Lung (tissue), 12 donors: ENCODE data around the gene PCIF1. TPM values are rescaled to one million over a fixed set of nuclear protein-coding genes. Genes with fewer than 3 reads are reported as not detected.

ENCODE experiments used
- ATAC-seq: fragments of 200-7000 bp; cut with Tn5 transposase; one replicate; pipeline ENCODE4 v1.9.1; 2020; ENCODE audit warnings: moderate number of reproducible peaks; ENCODE audit not compliant: insufficient read depth, low FRiP score
- DNase-seq, 3 donors: peaks; one replicate each; pipeline ENCODE4 v3.0.0-alpha.2; 2013 to 2017
- H3K27ac ChIP-seq, 2 donors: one replicate each; pipeline ENCODE4 v1.5.1; 2013; ENCODE audit warnings: mild to moderate bottlenecking in 2 of 2, moderate library complexity in 2 of 2, control low read depth in 1 of 2, inconsistent platforms in 1 of 2, low read depth in 1 of 2, low read length in 1 of 2
- H3K27me3 ChIP-seq, 3 donors: one replicate each; pipeline ENCODE4 v1.5.1; 2013; ENCODE audit warnings: low read length in 2 of 3; ENCODE audit not compliant: control insufficient read depth in 3 of 3, insufficient read depth in 3 of 3
- H3K36me3 ChIP-seq, 4 donors: one replicate each; pipeline ENCODE4 v1.5.1; 2013; ENCODE audit warnings: low read length in 4 of 4, mild to moderate bottlenecking in 1 of 4, moderate library complexity in 1 of 4; ENCODE audit not compliant: control insufficient read depth in 4 of 4, insufficient read depth in 4 of 4
- H3K4me1 ChIP-seq, 5 donors: one replicate each; pipeline ENCODE4 v1.5.1; 2013; ENCODE audit warnings: low read length in 5 of 5, mild to moderate bottlenecking in 2 of 5, moderate library complexity in 1 of 5; ENCODE audit not compliant: control insufficient read depth in 5 of 5, insufficient read depth in 5 of 5
- H3K4me3 ChIP-seq: one replicate; pipeline ENCODE4 v1.5.1; 2013; ENCODE audit warnings: mild to moderate bottlenecking, control low read depth, moderate library complexity
- H3K9ac ChIP-seq, 2 donors: one replicate each; pipeline ENCODE4 v1.5.1; 2013; ENCODE audit warnings: low read length in 2 of 2, control low read depth in 1 of 2; ENCODE audit not compliant: insufficient read depth in 1 of 2
- H3K9me3 ChIP-seq, 4 donors: one replicate each; pipeline ENCODE4 v1.5.1; 2013; ENCODE audit warnings: low read length in 3 of 4, mild to moderate bottlenecking in 1 of 4, moderate library complexity in 1 of 4; ENCODE audit not compliant: control insufficient read depth in 4 of 4, insufficient read depth in 3 of 4
- WGBS, 2 donors: extraction: QIAGEN DNeasy Blood & Tissue Kit; methylation state at CpG; one replicate each; pipeline ENCODE4 v1.1.7; 2013; 5-methylcytosine and 5-hydroxymethylcytosine counted together
- polyA plus RNA-seq, 2 donors: library from polyadenylated mRNA; stranded (reverse); fragments of 200-250 nt; gene quantifications; one replicate each; pipeline ENCODE4 v1.2.1, GENCODE V29; 2013
- total RNA-seq, 2 donors: library from RNA; depleted of rRNA in 1 of 2; stranded (reverse); fragments of >200 nt in 1 of 2; gene quantifications; one replicate each; pipeline ENCODE4 v1.2.1, GENCODE V29; 2014 to 2021
- TF ChIP-seq, protein P1 (sequence below): IDR thresholded peaks from 2 replicates; pipeline ENCODE4 v1.5.1; 2012; ENCODE audit warnings: mild to moderate bottlenecking; ENCODE audit errors: control extremely low read depth, extremely low read depth
- donor health status: control.
- donor health status: control.
- donor health status: Bipolar disorder and iron deficiency.
- donor health status: healthy.
- donor health status: DM: yes; HTN: yes; CAD: no.

PCIF1 gene
- total and polyA plus RNA-seq, 4 donors = 27.7 to 48.1 (median 32.0) TPM

DNA sequence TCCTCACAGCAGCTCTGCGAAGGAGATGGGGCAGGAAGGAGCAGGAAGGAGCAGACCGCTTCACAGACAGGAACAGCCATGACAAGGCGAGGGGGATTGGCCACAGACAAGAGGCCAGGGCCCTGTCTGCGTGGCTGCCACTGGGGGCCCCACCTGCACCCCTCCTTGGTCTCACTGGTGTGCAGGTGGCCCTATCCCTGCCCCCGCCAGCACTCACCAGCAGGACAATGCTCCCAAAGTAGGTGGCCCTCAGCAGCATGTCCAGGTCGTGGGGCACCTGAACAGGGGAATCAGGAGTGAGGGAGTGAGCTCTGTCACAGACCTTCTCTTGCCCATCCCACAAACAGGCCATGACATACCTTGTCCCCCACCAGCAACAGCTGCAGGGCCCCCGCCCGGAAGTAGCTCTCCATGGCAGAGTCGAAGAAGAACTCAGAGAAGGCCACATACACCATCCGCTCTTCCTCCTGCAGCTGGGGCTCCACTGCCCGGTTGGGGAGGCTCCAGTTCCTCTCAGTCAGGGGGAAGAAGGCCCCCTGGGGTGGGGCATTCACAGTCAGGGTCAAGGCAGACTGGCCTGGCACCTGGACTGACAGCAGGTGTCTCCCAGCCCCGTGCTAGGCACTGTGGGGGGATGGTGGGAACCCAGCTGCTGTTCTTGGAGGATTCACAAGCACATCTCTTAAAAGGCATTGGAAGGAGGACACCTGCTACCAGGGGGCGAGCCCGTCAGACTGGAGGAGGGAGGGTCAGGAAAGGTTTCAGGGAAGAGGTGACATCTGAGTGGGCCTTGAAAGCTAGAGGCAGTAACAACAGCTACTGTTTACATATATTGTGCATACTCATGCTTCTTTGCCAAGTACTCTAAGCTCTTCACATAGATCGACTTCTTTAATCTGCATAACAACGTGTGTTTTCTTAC is 29.6 kb upstream of the PCIF1 start:
- H3K27ac ChIP-seq = peak overlapping the region in 1 of 2 donors; percentile 3
- ATAC-seq (no peak), DNase-seq (no peak)
- H3K9ac ChIP-seq = no peak overlapping the region
- TF ChIP-seq, protein P1, sequence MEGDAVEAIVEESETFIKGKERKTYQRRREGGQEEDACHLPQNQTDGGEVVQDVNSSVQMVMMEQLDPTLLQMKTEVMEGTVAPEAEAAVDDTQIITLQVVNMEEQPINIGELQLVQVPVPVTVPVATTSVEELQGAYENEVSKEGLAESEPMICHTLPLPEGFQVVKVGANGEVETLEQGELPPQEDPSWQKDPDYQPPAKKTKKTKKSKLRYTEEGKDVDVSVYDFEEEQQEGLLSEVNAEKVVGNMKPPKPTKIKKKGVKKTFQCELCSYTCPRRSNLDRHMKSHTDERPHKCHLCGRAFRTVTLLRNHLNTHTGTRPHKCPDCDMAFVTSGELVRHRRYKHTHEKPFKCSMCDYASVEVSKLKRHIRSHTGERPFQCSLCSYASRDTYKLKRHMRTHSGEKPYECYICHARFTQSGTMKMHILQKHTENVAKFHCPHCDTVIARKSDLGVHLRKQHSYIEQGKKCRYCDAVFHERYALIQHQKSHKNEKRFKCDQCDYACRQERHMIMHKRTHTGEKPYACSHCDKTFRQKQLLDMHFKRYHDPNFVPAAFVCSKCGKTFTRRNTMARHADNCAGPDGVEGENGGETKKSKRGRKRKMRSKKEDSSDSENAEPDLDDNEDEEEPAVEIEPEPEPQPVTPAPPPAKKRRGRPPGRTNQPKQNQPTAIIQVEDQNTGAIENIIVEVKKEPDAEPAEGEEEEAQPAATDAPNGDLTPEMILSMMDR = no peak
- no peaks in the 10 kb centered on the region for H3K9me3 ChIP-seq
- H3K27me3 ChIP-seq = no peaks in the 10 kb centered on the region
- 68 to 78% methylated on average over 16 of the region's 16 CpGs for WGBS, 2 donors
- H3K4me1 ChIP-seq = peaks cover 0 to 2% (median 0%) of the 10 kb centered on the region in 5 donors
- H3K4me3 ChIP-seq = no peak overlapping the region
- peaks cover 0 to 18% (median 8%) of the 10 kb centered on the region in 4 donors for H3K36me3 ChIP-seq

DNA sequence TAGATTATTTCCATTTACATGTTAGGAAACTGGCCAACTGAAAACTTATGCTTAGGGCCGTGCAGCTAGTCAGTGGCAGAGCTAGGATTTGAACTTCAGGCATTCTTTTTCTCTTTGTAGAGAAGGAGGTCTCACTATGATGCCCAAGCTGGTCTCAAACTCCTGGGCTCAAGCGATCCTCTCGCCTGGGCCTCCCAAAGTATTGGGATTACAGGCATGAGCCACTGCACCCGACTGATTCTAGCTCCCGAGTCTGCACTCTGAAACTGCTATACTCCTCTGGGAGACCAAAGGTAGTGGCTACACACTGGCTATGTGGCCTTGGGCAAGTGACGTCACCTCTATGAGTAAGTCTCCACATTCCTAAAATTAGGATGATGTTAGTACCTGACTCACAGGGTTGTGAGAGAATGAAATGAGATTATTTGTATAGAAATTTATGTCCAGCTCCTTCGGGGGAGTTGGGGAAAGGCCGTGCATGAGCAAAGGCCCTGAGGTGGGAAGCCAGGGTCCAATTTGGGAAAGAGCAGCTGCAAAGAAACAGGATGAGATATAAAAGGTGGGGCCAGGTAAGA is 28.9 kb upstream of the PCIF1 start:
- TF ChIP-seq, protein P1 = no peak
- Histone ChIP-seq H3K27me3 (no peaks in the 10 kb centered on the region), H3K4me1 (peaks cover 0 to 2% (median 0%) of the 10 kb centered on the region in 5 donors), H3K27ac (no peak overlapping the region), H3K9ac (no peak overlapping the region), H3K36me3 (peaks cover 0 to 15% (median 8%) of the 10 kb centered on the region in 4 donors), H3K4me3 (no peak overlapping the region), H3K9me3 (no peaks in the 10 kb centered on the region)
- 89 to 94% methylated on average over 8 of the region's 8 CpGs for WGBS, 2 donors
- ATAC-seq = no peak
- DNase-seq = no peak

DNA sequence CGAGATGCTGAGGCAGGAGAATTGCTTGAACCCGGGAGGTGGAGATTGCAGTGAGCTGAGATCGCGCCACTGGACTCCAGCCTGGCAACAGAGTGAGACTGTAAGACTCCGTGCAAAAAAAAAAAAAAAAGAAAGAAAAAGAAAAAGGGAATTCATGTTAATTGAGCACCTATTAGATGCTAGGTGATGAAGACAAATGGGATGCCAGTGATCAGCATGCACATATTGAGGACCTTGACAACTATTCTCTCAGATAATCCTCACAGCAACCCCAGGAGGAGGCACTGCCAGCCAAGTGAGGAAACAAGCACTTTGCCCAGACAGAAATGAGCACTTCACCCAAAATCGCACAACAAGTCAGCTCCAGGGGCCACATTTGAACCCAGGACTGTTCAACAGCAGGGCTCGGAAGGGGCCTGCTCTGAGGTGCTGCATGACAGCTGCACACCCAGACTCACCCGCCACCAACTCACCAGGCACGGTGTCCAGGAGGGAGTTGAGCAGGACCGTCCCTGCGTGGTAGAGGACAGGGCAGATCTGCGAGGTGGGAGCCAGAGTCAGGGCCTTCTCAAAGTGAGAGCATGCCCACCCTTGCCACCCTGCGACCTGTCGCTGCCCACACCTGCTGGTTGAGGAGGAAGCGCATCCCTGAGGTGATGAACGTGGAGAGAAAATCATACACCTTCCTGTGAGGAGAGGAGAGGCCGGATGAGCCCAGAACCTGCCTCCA is 27.1 kb upstream of the PCIF1 start:
- no peak overlapping the region for H3K4me3 ChIP-seq
- TF ChIP-seq, protein P1 = no peak
- H3K9me3 ChIP-seq = no peaks in the 10 kb centered on the region
- no peak for DNase-seq
- no peak for ATAC-seq
- no peak overlapping the region for H3K9ac ChIP-seq
- H3K27ac ChIP-seq = no peak overlapping the region
- peaks cover 0 to 12% (median 2%) of the 10 kb centered on the region in 4 donors for H3K36me3 ChIP-seq
- 95 to 98% methylated on average over 17 of the region's 17 CpGs for WGBS, 2 donors
- peaks cover 0 to 12% (median 3%) of the 10 kb centered on the region in 5 donors for H3K4me1 ChIP-seq
- no peaks in the 10 kb centered on the region for H3K27me3 ChIP-seq
